ENCODE data around the gene ZFAND3.

GRCh38 chr6:38192011-38192410, 372.5 kb downstream of the ZFAND3 start:
- TF ChIP-seq POLR2A (IDR thresholded peaks at IDR 0.05; ENCODE audit: low read length) (no peak), GATA1 (IDR thresholded peaks at IDR 0.05; ENCODE audit: low read depth, low read length) (no peak)

Data from erythroblast (primary cell).